GM10266 (cell line): ENCODE measurements around the gene BAG2.

Experiments
- DNase-seq: peaks from one replicate; pipeline ENCODE4 v3.0.0; 2012; ENCODE audit errors: extremely low spot score
- CTCF ChIP-seq: IDR thresholded peaks from 2 replicates; pipeline ENCODE4 v1.5.1; 2012; ENCODE audit warnings: mild to moderate bottlenecking, low read depth; ENCODE audit not compliant: control insufficient read depth, insufficient read depth; ENCODE audit errors: missing control alignments

BAG2 gene

DNA sequence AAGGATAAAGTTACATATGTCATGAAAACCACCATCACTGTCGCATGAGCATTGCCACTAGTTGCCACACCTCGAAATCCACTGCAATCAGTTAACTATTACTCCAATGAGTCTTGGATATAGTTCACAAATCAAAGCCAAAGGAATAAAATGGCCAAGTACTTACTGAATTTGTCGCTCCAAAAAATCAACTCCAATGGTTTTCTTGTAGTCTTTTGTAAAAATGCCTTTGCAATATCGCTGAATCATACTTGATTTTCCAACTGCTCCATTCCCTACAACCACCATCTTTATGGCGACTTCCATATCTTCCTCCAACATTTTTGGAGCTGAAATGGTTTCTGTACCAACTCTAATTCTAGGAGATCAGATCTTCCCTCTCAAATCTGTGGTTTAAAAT lies 37.9 kb downstream of the BAG2 start:
- DNase-seq, result no peak
- no peak for TF ChIP-seq CTCF

GRCh38 chr6:57215260-57215659 lies 43.1 kb downstream of the BAG2 start:
- no peak for TF ChIP-seq CTCF
- no peak for DNase-seq

GRCh38 chr6:57216235-57217101 lies 44.3 kb downstream of the BAG2 start:
- no peak for DNase-seq
- TF ChIP-seq CTCF, result no peak

- TF ChIP-seq CTCF, result no peak
- no peak for DNase-seq
Measured at GRCh38 chr6:57217270-57217669, 45.1 kb downstream of the BAG2 start.

- no peak for DNase-seq
- no peak for TF ChIP-seq CTCF
Measured at GRCh38 chr6:57220083-57220703, 48.1 kb downstream of the BAG2 start.

GRCh38 chr6:57221191-57221935 lies 49.2 kb downstream of the BAG2 start:
- TF ChIP-seq CTCF, result no peak

More at GRCh38 chr6:57221191-57221935, 49.2 kb downstream of the BAG2 start:
- DNase-seq, result peak; percentile 67
